Keratinocyte (primary cell): ENCODE results near the gene MAN1C1. TPM values are rescaled to one million over a fixed set of nuclear protein-coding genes. Genes with fewer than 3 reads are reported as not detected.

Experiments
- DNase-seq: peaks from one replicate; pipeline ENCODE4 v3.0.0-alpha.2; 2011; ENCODE audit warnings: low read depth, missing footprints, low spot score
- FAIRE-seq: peaks from 2 replicates; lab custom pipeline; 2011; peaks lifted over from hg19 to GRCh38; lab: Jason Lieb, UNC
- H2AFZ ChIP-seq: 2 replicates; pipeline ENCODE4 v1.6.0; 2012; ENCODE audit warnings: low read length, control low read depth, inconsistent platforms; ENCODE audit not compliant: control insufficient read depth
- H3K27ac ChIP-seq: 2 replicates; pipeline ENCODE4 v1.5.1; 2011; ENCODE audit warnings: low read length; ENCODE audit not compliant: control insufficient read depth, insufficient read depth
- H3K27me3 ChIP-seq: 3 replicates; pipeline ENCODE4 v1.6.0; 2011; ENCODE audit warnings: low read length; ENCODE audit not compliant: control insufficient read depth, insufficient read depth; ENCODE audit errors: extremely low read depth
- H3K36me3 ChIP-seq, 2 experiments: 2 replicates in 1 of 2; 3 replicates in 1 of 2; pipeline ENCODE4 v1.5.1; 2011; ENCODE audit warnings: low read length in 2 of 2, mild to moderate bottlenecking in 1 of 2; ENCODE audit not compliant: control insufficient read depth in 2 of 2, insufficient read depth in 2 of 2; ENCODE audit errors: extremely low read depth in 1 of 2
- H3K4me1 ChIP-seq: 3 replicates; pipeline ENCODE4 v1.5.1; 2011; ENCODE audit warnings: low read length; ENCODE audit not compliant: control insufficient read depth, insufficient read depth; ENCODE audit errors: extremely low read depth
- H3K4me2 ChIP-seq: 3 replicates; pipeline ENCODE4 v1.6.0; 2011; ENCODE audit warnings: low read depth, low read length; ENCODE audit not compliant: control insufficient read depth, insufficient read depth; ENCODE audit errors: extremely low read depth
- H3K4me3 ChIP-seq, 3 experiments: fragments of 200-600 bp in 1 of 3; sonication (generic) in 1 of 3; 2 replicates in 2 of 3; 3 replicates in 1 of 3; pipeline ENCODE4 v1.5.1; 2011 to 2016; ENCODE audit warnings: low read length in 3 of 3, mild to moderate bottlenecking in 3 of 3, control low read depth in 2 of 3, inconsistent platforms in 1 of 3, low read depth in 1 of 3, mixed read lengths in 1 of 3, mixed run types in 1 of 3, moderate library complexity in 1 of 3; ENCODE audit not compliant: control insufficient read depth in 2 of 3, insufficient read depth in 2 of 3; ENCODE audit errors: extremely low read depth in 1 of 3
- H3K79me2 ChIP-seq: 2 replicates; pipeline ENCODE4 v1.6.0; 2012; ENCODE audit warnings: low read length; ENCODE audit not compliant: control insufficient read depth, insufficient read depth
- H3K9ac ChIP-seq: 3 replicates; pipeline ENCODE4 v1.6.0; 2011; ENCODE audit warnings: low read length; ENCODE audit not compliant: control insufficient read depth, insufficient read depth; ENCODE audit errors: extremely low read depth
- H3K9me1 ChIP-seq: 3 replicates; pipeline ENCODE4 v1.6.0; 2011; ENCODE audit warnings: low read length; ENCODE audit not compliant: control insufficient read depth, insufficient read depth; ENCODE audit errors: extremely low read depth
- H3K9me3 ChIP-seq: 2 replicates; pipeline ENCODE4 v1.5.1; 2012; ENCODE audit warnings: low read depth, low read length; ENCODE audit not compliant: control insufficient read depth
- H4K20me1 ChIP-seq: 3 replicates; pipeline ENCODE4 v1.6.0; 2011; ENCODE audit warnings: low read length; ENCODE audit not compliant: control insufficient read depth, insufficient read depth; ENCODE audit errors: extremely low read depth
- CTCF ChIP-seq, 3 experiments: IDR thresholded peaks in 1 of 3; conservative IDR thresholded peaks in 1 of 3; optimal IDR thresholded peaks in 1 of 3; 2 replicates in 2 of 3; 3 replicates in 1 of 3; pipeline versions ENCODE3 to v1.5.1; 2011; ENCODE audit warnings: low read length in 3 of 3, mild to moderate bottlenecking in 3 of 3, moderate library complexity in 2 of 3, control low read depth in 1 of 3, inconsistent platforms in 1 of 3; ENCODE audit not compliant: insufficient read depth in 2 of 3; ENCODE audit errors: extremely low read depth in 1 of 3
- EZH2 ChIP-seq: IDR thresholded peaks from one replicate; pipeline ENCODE4 v1.6.1; 2012; ENCODE audit warnings: inconsistent platforms, mild to moderate bottlenecking, low read length, moderate library complexity
- dilution Hi-C: fragments of 300-500 bp; cut with MboI; formaldehyde crosslinking; loops from one replicate; pipeline ENCODE4 v1.7.0; 2020; ENCODE audit warnings: low sequenced_read_pairs; ENCODE audit not compliant: extremely low pct_ligation_motif_present
- polyA plus RNA-seq, 5 experiments: library from polyadenylated mRNA; depleted of rRNA in 3 of 5; stranded (reverse) in 3 of 5; stranded (forward) in 1 of 5; unstranded in 1 of 5; fragments of >200 nt; gene quantifications; 1 replicate in 1 of 5; 2 replicates in 3 of 5; 3 replicates in 1 of 5; pipeline versions ENCODE4 v1.2.1 to v1.2.3, GENCODE V29; 2011 to 2012; ENCODE audit warnings: missing spikeins in 2 of 5, low read depth in 1 of 5, low replicate concordance in 1 of 5

Gene MAN1C1
- polyA plus RNA-seq, 1 donor (not counting 4 experiments of a cell fraction or from before 2014, with no cell fraction given), result 0.07 TPM

GRCh38 chr1:25572708-25573590 is 43.6 kb upstream of the MAN1C1 start:
- H3K4me1 ChIP-seq, result peaks cover 26% of the 10 kb centered on the region
- H3K4me3 ChIP-seq, result peak overlapping the region in 1 of 3 experiments; percentile 35
- TF ChIP-seq CTCF (optimal IDR thresholded peaks at IDR 0.05 in 1 of 3, IDR thresholded peaks at IDR 0.05 in 1 of 3, conservative IDR thresholded peaks at IDR 0.05 in 1 of 3; ENCODE audit: extremely low read depth in 1 of 3, insufficient read depth in 2 of 3, low read length in 3 of 3) (peak in 2 of 3 experiments; percentile 77 to 90), EZH2 (no peak)
- H3K9ac ChIP-seq, result no peak overlapping the region
- H3K27ac ChIP-seq, result no peak overlapping the region
- no peaks in the 10 kb centered on the region for H3K36me3 ChIP-seq
- peak overlapping the region; percentile 59 for H3K4me2 ChIP-seq
- no peaks in the 10 kb centered on the region for H3K9me1 ChIP-seq
- DNase-seq, result no peak
- H3K79me2 ChIP-seq, result no peaks in the 10 kb centered on the region
- dilution Hi-C loops, result no loop called here
- no peaks in the 10 kb centered on the region for H4K20me1 ChIP-seq
- H2AFZ ChIP-seq, result peak overlapping the region; percentile 73
- H3K27me3 ChIP-seq, result no peaks in the 10 kb centered on the region
- peak; percentile 52 for FAIRE-seq
- no peaks in the 10 kb centered on the region for H3K9me3 ChIP-seq

GRCh38 chr1:25573591-25573930 is 43.0 kb upstream of the MAN1C1 start:
- no peaks in the 10 kb centered on the region for H4K20me1 ChIP-seq
- H3K27me3 ChIP-seq, result no peaks in the 10 kb centered on the region
- H3K79me2 ChIP-seq, result no peaks in the 10 kb centered on the region
- DNase-seq (no peak), FAIRE-seq (no peak)
- H3K36me3 ChIP-seq, result no peaks in the 10 kb centered on the region
- H3K9ac ChIP-seq, result no peak overlapping the region
- H3K4me3 ChIP-seq, result peak overlapping the region in 1 of 3 experiments; percentile 35
- H2AFZ ChIP-seq, result peak overlapping the region; percentile 73
- H3K9me1 ChIP-seq, result no peaks in the 10 kb centered on the region
- H3K4me1 ChIP-seq, result peaks cover 19% of the 10 kb centered on the region
- peak overlapping the region; percentile 59 for H3K4me2 ChIP-seq
- no peaks in the 10 kb centered on the region for H3K9me3 ChIP-seq
- no peak overlapping the region for H3K27ac ChIP-seq
- dilution Hi-C loops, result no loop called here
- TF ChIP-seq CTCF (optimal IDR thresholded peaks at IDR 0.05 in 1 of 3, IDR thresholded peaks at IDR 0.05 in 1 of 3, conservative IDR thresholded peaks at IDR 0.05 in 1 of 3; ENCODE audit: extremely low read depth in 1 of 3, insufficient read depth in 2 of 3, low read length in 3 of 3) (no peak), EZH2 (no peak)
